OCI-M1 (cell line): ENCODE results near the gene BLTP3B.
"Not testable (repeated sequence)": the region's sequence is repeated elsewhere in the genome, so short reads cannot be mapped to it uniquely, and the experiment has no call there.

Source experiments
- DNase-seq: peaks from one replicate; lab custom pipeline; 2025; lab: John Stamatoyannopoulos, UW

BLTP3B gene

GRCh38 chr12:100142851-100143559 lies at the start of gene BLTP3B:
BLTP3B (minus strand) TSS chr12:100142874; CDS start chr12:100142635, 239 bp downstream.
- DNase-seq, result peak; percentile 92

- DNase-seq, result no peak
Observed at GRCh38 chr12:100189636-100190394, 47.1 kb upstream of the BLTP3B start.

GRCh38 chr12:100188888-100189635 lies 46.4 kb upstream of the BLTP3B start:
- DNase-seq, result not testable (repeated sequence)

- DNase-seq, result no peak
Observed at GRCh38 chr12:100187857-100188519, 45.3 kb upstream of the BLTP3B start.

GRCh38 chr12:100187068-100187467 lies 44.4 kb upstream of the BLTP3B start:
- no peak for DNase-seq

- no peak for DNase-seq
Observed at GRCh38 chr12:100186071-100186470, 43.4 kb upstream of the BLTP3B start.

GRCh38 chr12:100185361-100185894 lies 42.8 kb upstream of the BLTP3B start:
- DNase-seq, result no peak

GRCh38 chr12:100184549-100185145 lies 42.0 kb upstream of the BLTP3B start:
- DNase-seq, result no peak

- no peak for DNase-seq
Observed at GRCh38 chr12:100179252-100179651, 36.6 kb upstream of the BLTP3B start.

- not testable (repeated sequence) for DNase-seq
Observed at GRCh38 chr12:100176493-100176892, 33.8 kb upstream of the BLTP3B start.

GRCh38 chr12:100174495-100174894 lies 31.8 kb upstream of the BLTP3B start:
- no peak for DNase-seq

GRCh38 chr12:100173111-100173510 lies 30.4 kb upstream of the BLTP3B start:
- DNase-seq, result no peak

- no peak for DNase-seq
Observed at GRCh38 chr12:100171248-100171647, 28.6 kb upstream of the BLTP3B start.

GRCh38 chr12:100170313-100170858 lies 27.7 kb upstream of the BLTP3B start:
- no peak for DNase-seq

- DNase-seq, result no peak
Observed at GRCh38 chr12:100169345-100169744, 26.7 kb upstream of the BLTP3B start.

- DNase-seq, result no peak
Observed at GRCh38 chr12:100168562-100168961, 25.9 kb upstream of the BLTP3B start.

GRCh38 chr12:100166232-100166631 lies 23.6 kb upstream of the BLTP3B start:
- DNase-seq, result no peak

- no peak for DNase-seq
Observed at GRCh38 chr12:100165356-100165755, 22.7 kb upstream of the BLTP3B start.

- no peak for DNase-seq
Observed at GRCh38 chr12:100164153-100164704, 21.6 kb upstream of the BLTP3B start.

GRCh38 chr12:100163416-100164152 lies 20.9 kb upstream of the BLTP3B start:
- DNase-seq, result peak; percentile 91
